ENCODE data around the gene DYNC1I2.
"Not testable (repeated sequence)": the region's sequence is repeated elsewhere in the genome, so short reads cannot be mapped to it uniquely, and the experiment has no call there.

The DYNC1I2 gene

GRCh38 chr2:171718720-171719119 is 31.5 kb downstream of the DYNC1I2 start:
- no peak for DNase-seq (ENCODE audit: low read depth)

GRCh38 chr2:171719660-171720059 is 32.4 kb downstream of the DYNC1I2 start:
- DNase-seq (ENCODE audit: low read depth) = no peak

- no peak for DNase-seq (ENCODE audit: low read depth)
These were observed 36.7 kb downstream of the DYNC1I2 start for GRCh38 chr2:171723716-171724683.

- DNase-seq (ENCODE audit: low read depth) = no peak
These were observed 39.7 kb downstream of the DYNC1I2 start for GRCh38 chr2:171726847-171727450.

GRCh38 chr2:171728989-171729951 is 42.0 kb downstream of the DYNC1I2 start:
- no peak for DNase-seq (ENCODE audit: low read depth)

- no peak for DNase-seq (ENCODE audit: low read depth)
These were observed 42.7 kb downstream of the DYNC1I2 start for GRCh38 chr2:171729952-171730317.

GRCh38 chr2:171735991-171736710 is 48.9 kb downstream of the DYNC1I2 start:
- no peak for DNase-seq (ENCODE audit: low read depth)

GRCh38 chr2:171741189-171741588 is 53.9 kb downstream of the DYNC1I2 start:
- no peak for DNase-seq (ENCODE audit: low read depth)

GRCh38 chr2:171742760-171743159 is 55.5 kb downstream of the DYNC1I2 start:
- no peak for DNase-seq (ENCODE audit: low read depth)

- DNase-seq (ENCODE audit: low read depth) = no peak
These were observed 57.9 kb downstream of the DYNC1I2 start for GRCh38 chr2:171745141-171745540.

GRCh38 chr2:171745806-171746205 is 58.5 kb downstream of the DYNC1I2 start:
- DNase-seq (ENCODE audit: low read depth) = no peak

GRCh38 chr2:171747371-171747770 is 60.1 kb downstream of the DYNC1I2 start:
- no peak for DNase-seq (ENCODE audit: low read depth)

GRCh38 chr2:171754254-171754939 is 67.1 kb downstream of the DYNC1I2 start:
- DNase-seq (ENCODE audit: low read depth) = no peak

- not testable (repeated sequence) for DNase-seq (ENCODE audit: low read depth)
These were observed 71.5 kb downstream of the DYNC1I2 start for GRCh38 chr2:171758762-171759161.

GRCh38 chr2:171761176-171761575 is 73.9 kb downstream of the DYNC1I2 start:
- DNase-seq (ENCODE audit: low read depth) = not testable (repeated sequence)

- DNase-seq (ENCODE audit: low read depth) = no peak
These were observed 75.8 kb downstream of the DYNC1I2 start for GRCh38 chr2:171762879-171763573.

- no peak for DNase-seq (ENCODE audit: low read depth)
These were observed 76.3 kb downstream of the DYNC1I2 start for GRCh38 chr2:171763602-171764001.

- no peak for DNase-seq (ENCODE audit: low read depth)
These were observed 84.2 kb downstream of the DYNC1I2 start for GRCh38 chr2:171771463-171771862.

GRCh38 chr2:171772373-171772772 is 85.1 kb downstream of the DYNC1I2 start:
- no peak for DNase-seq (ENCODE audit: low read depth)

GRCh38 chr2:171774581-171774980 is 87.3 kb downstream of the DYNC1I2 start:
- not testable (repeated sequence) for DNase-seq (ENCODE audit: low read depth)
